ENCODE results near the gene HHAT.

- TF ChIP-seq CTCF (conservative IDR thresholded peaks at IDR 0.05; ENCODE audit: low read length) = no peak
- no peak for TF ChIP-seq EZH2phosphoT487 (IDR thresholded peaks at IDR 0.05; ENCODE audit: borderline replicate concordance, low read depth, low read length)
Measured at GRCh38 chr1:210648588-210649269, 320.0 kb downstream of the HHAT start.
